GM12892 (cell line): Measurements from ENCODE around the gene SMIM43.

Experiments used
- DNase-seq: peaks from one replicate; pipeline ENCODE4 v3.0.0; 2011; ENCODE audit not compliant: insufficient read length
- FAIRE-seq: peaks from 2 replicates; lab custom pipeline; 2011; peaks lifted over from hg19 to GRCh38; lab: Jason Lieb, UNC
- POLR2A ChIP-seq: IDR thresholded peaks from 2 replicates; pipeline ENCODE4 v1.6.1; 2011; ENCODE audit warnings: low read depth, low read length, control low read depth
- POLR2AphosphoS5 ChIP-seq: IDR thresholded peaks from 2 replicates; pipeline ENCODE4 v1.6.1; 2011; ENCODE audit warnings: low read depth, low read length, control low read depth
- TAF1 ChIP-seq: IDR thresholded peaks from 2 replicates; pipeline ENCODE4 v1.6.1; 2011; ENCODE audit warnings: low read depth, mild to moderate bottlenecking, control low read depth, low read length, borderline replicate concordance

The SMIM43 gene

DNA sequence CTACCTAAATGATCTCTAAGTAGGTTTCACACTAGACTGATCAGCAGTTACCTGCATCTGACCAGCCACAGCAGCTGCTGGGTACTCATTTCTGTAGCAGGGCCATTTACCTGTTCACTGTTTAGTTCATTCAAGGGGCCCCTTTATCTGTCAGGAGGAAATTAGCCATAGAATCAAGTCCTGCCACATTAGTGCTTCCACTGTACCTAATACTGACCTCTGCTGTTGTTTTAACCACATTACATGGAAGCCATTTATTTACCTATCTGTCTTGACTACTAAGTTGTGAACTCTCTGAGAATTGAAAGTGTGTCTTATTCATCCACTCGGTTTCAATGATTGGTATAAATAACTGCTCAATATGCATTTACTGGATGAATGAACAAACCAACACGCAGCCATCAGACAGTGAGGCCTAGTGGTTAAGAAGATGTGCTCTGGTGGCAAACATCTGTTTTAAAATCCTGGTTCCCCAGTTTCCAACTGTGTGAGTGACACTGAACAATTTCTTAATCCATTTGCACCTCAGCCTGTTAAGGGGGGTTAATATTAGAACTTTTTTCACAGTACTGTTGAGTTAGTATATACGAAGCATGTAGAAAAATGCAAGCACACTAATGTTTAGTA is 38.2 kb downstream of the SMIM43 start:
- FAIRE-seq (peak; percentile 95), DNase-seq (no peak)

DNA sequence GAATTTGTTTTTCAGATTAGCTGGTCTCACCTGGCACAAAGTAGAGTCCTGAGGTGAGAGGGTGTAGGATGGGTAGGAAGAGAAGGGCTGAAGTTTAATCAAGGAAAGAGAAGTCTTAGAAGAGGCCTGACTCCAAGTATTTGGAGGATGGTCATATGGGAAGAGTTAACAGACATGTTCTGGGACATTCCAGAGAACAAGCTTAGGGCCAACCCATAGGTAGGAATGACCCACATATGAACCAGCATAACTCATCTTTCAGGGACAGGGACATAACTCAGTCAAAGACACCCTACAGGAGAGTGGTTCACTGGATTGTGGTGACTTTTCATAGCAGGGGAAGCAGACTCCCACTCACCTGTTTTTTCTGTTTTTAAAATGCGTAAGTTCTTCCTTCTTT is 40.3 kb downstream of the SMIM43 start:
- FAIRE-seq (no peak), DNase-seq (no peak)
- TF ChIP-seq POLR2AphosphoS5 (no peak), TAF1 (no peak)

More for the DNA sequence above, 38.2 kb downstream of the SMIM43 start:
- TF ChIP-seq TAF1 = no peak
- no peak for TF ChIP-seq POLR2A
- no peak for TF ChIP-seq POLR2AphosphoS5

GRCh38 chr4:121721700-121722099 is 43.3 kb downstream of the SMIM43 start:
- no peak for TF ChIP-seq TAF1
- TF ChIP-seq POLR2A = no peak
- no peak for TF ChIP-seq POLR2AphosphoS5
- no peak for DNase-seq
- FAIRE-seq = no peak

- no peak for FAIRE-seq
- DNase-seq = no peak
- TF ChIP-seq POLR2A = no peak
- no peak for TF ChIP-seq POLR2AphosphoS5
- no peak for TF ChIP-seq TAF1
These were observed 44.9 kb downstream of the SMIM43 start for GRCh38 chr4:121720109-121720508.

DNA sequence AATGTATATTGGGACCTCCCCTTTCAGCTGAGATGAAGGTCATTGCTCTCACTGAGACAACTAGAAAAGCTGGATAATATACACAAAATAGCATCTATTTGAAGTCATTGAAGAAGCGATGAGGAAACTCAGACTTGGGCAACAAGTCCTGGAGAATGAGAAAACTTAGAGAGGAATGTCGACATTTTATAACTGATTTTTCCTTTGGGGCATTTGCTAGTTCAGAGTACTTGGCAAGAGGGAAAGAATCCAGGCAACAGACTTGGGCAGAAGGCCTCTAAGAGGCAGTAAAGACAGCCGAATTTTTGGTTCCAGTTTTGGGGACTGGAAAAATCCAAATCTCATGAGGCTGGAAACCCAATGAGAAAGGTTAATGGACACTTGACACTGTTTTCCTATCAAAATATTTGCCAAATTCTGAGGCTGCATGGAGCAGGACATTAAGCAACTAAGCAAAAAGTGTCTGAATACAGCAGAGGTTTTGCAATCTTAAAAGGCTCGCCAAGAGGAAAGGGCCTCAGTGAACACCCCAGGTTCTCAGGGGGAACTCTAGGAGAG is 47.2 kb downstream of the SMIM43 start:
- DNase-seq (no peak), FAIRE-seq (no peak)
- TF ChIP-seq POLR2A (no peak), POLR2AphosphoS5 (no peak), TAF1 (no peak)

- TF ChIP-seq TAF1 = no peak
- TF ChIP-seq POLR2A = no peak
- no peak for TF ChIP-seq POLR2AphosphoS5
- no peak for DNase-seq
- no peak for FAIRE-seq
These were observed 50.4 kb downstream of the SMIM43 start for GRCh38 chr4:121714548-121714947.

DNA sequence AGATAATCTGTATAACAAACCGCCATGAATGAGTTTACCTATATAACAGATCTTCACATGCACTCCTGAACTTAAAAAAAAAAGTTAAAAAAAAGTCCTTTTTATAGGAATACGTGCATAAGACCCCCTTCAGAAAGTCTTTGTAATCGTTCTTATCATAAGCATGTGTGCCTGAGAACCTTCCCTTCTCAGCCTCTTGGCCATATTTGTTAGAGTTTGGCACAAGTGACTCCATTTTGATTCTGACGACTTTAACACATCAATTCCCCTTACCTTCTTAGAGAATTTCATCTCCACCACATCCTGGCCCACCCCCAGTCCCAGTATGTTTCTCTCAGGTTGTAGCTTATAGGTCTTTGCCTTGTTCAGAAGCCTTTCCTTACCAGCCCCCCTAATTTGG is 52.2 kb downstream of the SMIM43 start:
- FAIRE-seq (no peak), DNase-seq (no peak)
- TF ChIP-seq TAF1 (no peak), POLR2A (no peak), POLR2AphosphoS5 (no peak)

- FAIRE-seq = no peak
- no peak for TF ChIP-seq POLR2A
- no peak for TF ChIP-seq POLR2AphosphoS5
- TF ChIP-seq TAF1 = no peak
- no peak for DNase-seq
These were observed 52.8 kb downstream of the SMIM43 start for GRCh38 chr4:121712001-121712651.

DNA sequence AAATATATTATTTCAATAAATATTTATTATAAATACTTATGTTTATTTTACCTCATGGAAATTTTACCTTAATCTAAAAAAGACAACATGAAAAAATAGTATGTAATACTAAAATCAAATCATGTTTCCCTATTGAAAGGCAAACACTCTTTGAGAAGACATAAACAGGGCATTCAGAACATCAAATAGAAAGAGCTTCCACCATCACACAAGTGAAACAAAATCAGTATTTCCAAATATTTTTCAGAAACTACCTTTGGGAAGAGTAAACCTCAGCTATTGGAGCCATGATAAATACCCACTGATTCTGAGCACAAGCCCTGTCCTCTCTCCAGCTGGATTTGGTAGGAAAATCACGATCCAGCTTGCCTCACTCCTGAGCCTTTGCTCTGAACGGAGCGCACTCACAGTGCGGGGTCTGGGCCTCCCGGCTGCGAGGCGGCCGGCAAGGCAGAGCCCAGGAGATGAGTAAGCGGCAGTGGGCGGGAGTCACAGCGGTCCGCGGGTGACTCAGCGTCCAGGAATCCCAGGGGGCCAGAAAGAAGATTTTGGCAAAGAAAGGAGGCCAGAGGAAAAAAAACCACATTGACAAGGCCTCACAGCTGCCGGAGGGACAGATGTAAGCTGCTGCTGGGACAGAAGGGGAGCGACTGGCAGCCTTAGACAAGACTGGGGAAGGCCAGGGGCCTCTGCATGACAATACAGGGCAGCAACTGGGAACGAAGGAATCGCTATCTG is 53.5 kb downstream of the SMIM43 start:
- FAIRE-seq = peak; percentile 86
- DNase-seq = no peak
- no peak for TF ChIP-seq POLR2A
- TF ChIP-seq TAF1 = no peak
- no peak for TF ChIP-seq POLR2AphosphoS5

- FAIRE-seq (no peak), DNase-seq (no peak)
- TF ChIP-seq POLR2A (no peak), POLR2AphosphoS5 (no peak), TAF1 (no peak)
These were observed 55.1 kb downstream of the SMIM43 start for GRCh38 chr4:121709766-121710405.
